GM21515 (cell line): ENCODE data around the gene ABHD17A.
"Not testable (repeated sequence)": the region's sequence is repeated elsewhere in the genome, so short reads cannot be mapped to it uniquely, and the experiment has no call there.

Experiments
- ATAC-seq: cut with Tn5 transposase; IDR thresholded peaks from one replicate; pipeline ENCODE4 v1.9.1; 2021; ENCODE audit not compliant: unreplicated experiment

ABHD17A gene

DNA sequence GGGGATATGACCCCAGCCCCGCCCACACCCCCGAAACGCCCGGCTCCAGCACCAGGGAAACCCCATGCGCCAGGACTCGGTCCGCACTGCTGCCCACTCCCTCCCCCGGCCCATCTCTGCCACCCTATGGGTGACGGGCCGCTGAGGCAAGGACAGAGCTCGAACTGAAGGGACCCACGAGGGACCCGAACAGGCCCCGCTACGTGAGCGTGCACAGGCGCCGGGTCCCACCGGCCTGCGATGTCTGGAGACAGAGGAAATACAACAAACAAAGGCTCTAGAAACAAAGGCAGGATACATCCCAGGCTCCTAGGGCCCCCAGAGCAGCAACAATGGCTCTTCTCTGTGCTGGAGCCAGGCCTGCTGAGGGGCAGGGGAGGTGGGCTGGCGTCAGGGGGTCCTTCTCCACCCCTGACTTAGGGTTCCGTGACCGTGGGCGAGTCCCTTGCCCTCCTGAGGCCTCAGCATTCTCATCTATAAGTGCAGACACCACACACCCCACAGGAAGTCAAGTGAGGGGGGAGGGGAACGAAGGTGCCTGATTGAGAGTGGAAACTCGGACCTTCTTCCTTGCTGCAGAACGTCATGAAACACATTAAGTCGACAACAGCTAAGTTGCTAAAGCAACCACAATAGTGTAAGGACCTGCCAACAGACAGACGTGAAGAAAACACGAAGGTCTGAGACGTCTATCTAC lies 3.1 kb downstream of the ABHD17A start:
- no peak for ATAC-seq

DNA sequence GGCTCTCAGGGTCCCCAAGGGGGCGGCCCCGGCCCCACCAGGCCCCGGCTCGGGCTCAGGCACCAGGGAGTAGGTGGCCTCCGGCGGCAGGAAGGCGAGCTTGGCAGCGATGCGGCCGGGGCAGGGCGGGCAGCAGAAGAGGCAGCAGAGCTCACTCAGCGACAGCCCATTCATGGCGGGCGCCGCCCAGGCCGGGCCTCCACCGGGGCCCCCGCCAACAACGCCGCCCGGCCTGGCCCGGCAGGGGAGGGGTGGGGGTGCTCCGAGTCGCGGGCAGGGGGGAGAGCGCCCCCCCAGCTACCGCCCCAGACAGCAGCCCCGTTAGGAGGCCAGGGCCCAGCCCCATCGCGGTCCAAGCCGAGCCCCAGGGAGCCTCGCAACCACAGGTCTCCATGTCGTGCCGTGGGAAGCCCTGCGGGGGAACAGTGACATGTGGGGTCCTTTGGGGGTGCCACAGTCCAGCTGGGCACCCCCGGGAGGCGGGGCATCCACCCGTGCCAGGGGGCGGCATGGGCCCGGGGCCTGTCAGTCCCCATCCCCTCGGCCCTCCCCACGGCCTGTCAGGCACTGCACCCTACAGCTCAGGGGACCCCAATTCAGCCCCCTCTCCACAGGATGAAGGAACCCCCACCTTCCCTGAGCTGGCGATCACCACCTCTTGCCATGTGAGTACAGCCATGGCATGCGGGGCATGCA lies 3.8 kb downstream of the ABHD17A start:
- ATAC-seq: not testable (repeated sequence)

DNA sequence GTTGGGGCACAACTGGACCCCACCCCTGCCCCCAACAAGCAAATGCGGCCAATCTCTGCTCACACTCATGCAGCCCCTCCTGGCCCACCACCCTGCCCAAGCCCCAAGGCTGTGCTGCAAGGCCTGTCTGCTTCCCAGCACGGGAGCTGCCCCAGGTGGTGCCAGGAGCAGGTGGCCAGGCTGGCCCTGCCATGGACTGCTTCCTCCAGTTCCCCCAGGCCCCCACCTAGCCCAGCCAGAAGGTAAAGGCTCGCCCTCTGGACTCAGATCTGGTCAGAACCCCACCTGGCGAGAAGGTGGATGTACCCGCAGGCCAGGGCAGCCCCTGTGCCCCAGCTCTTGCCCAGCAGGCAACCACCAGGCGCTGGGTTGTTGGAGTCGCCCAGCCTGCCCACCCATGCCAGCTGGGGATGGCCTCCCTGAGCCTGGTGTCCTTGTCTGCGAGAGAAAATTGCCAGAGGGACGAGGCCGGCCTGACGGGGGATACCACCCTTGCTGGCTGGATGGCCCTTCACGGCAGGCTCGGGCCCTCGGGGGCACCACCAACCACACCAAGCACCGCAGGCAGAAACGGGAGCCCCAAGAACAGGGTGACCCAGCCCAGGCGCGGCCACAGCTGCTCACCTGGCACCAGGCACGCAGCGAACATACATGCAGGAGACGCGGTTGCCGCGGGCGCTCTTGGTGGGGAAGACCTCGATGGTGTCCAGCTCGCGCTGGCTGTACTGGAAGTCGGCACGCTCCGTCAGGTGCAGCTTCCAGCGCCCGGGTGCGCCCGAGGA lies 4.5 kb downstream of the ABHD17A start:
- ATAC-seq: no peak

DNA sequence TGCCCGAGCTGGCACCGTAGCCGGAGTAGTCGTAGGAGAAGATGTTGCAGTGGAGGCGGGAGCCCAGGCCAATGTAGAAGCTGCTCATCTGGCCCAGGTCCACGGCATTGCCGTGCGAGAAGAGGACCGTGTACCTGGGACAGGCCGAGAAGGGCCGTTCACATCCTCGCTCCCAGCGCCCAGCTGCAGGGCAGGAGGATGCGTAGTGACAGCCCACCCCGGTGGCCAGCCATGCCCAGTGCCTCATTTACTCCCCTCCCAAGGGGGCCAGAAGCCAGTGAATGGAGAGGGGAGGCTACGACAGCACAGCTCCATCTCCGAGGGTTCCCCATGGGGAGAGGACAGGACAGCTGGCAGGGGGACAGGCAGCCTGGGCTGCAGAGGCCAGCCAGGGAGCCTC lies 5.3 kb downstream of the ABHD17A start:
- not testable (repeated sequence) for ATAC-seq

DNA sequence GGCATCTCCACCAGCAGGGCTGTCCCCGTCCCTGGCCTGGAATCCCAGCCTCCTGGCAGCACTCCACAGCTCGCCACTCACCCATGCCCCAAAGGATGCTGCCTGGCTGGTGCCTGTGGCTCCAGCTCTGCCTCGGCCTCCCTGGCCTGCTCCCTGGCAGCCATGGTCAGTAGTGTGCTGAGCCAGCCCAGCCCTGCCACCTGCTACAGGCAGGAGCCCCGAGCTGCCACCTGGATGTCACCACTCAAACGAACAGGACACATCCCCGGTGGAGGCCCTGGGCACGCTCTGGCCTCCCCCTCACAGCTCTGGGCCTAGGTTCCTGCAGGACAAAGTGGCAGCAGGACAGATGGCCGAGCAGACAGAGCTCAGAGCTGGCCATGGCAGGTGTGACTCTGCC lies 6.7 kb downstream of the ABHD17A start:
- ATAC-seq: not testable (repeated sequence)

DNA sequence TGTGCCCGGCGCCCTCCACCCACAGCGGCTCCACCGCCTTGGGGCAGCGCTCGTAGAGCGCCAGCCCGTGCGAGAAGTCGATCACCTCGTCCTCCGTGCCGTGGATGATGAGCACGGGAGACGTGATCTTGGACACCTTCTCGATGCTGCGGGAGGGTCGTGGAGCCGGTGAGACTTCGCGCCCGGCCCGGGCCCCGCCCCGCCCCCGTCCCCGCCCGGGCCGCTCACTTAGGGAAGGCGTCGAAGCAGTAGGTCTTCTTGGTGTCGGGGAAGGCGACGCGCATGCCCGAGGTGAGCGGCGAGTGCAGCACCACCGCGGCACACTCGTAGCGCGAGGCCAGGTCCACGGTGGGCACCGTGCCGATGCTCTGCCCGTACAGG lies 8.0 kb downstream of the ABHD17A start:
- not testable (repeated sequence) for ATAC-seq

DNA sequence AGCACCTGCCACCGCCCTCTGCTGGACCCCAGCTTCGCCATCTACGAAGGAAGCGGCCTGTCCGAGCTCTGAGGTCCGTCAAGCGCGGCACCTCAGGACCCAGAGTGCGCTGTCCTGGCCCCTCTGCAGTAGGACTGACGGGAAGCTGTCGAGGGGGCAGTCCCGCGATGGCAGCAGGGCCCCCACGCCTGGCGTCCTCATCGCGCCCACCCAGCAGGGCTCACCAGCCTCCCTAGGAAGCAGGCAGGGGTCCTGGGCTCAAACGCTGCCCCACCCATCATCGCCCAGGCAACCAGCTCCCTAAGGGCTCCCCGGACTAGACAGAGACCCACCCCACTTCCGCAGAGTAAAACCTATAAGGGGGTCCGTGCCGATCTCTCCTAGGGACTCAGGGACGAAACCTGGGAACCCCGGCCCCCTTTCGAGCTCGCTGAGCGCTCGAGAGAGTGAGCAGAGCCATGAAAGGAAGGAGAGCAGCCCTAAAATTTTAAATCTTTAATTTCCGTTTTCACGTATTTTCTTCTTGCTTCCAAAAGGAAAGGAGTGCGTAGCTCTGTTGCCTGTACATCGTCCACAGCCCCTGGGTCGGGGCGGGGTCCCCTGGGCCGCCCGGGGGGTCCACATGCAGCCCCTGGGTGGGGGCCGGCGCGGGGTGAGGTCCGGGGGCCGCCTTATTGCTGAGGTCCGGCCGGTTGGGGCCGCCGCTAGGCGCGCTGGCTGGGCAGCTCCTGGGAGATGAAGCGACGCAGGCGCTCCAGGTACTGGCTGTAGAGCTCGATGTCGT lies 8.6 kb downstream of the ABHD17A start:
- ATAC-seq: not testable (repeated sequence)

DNA sequence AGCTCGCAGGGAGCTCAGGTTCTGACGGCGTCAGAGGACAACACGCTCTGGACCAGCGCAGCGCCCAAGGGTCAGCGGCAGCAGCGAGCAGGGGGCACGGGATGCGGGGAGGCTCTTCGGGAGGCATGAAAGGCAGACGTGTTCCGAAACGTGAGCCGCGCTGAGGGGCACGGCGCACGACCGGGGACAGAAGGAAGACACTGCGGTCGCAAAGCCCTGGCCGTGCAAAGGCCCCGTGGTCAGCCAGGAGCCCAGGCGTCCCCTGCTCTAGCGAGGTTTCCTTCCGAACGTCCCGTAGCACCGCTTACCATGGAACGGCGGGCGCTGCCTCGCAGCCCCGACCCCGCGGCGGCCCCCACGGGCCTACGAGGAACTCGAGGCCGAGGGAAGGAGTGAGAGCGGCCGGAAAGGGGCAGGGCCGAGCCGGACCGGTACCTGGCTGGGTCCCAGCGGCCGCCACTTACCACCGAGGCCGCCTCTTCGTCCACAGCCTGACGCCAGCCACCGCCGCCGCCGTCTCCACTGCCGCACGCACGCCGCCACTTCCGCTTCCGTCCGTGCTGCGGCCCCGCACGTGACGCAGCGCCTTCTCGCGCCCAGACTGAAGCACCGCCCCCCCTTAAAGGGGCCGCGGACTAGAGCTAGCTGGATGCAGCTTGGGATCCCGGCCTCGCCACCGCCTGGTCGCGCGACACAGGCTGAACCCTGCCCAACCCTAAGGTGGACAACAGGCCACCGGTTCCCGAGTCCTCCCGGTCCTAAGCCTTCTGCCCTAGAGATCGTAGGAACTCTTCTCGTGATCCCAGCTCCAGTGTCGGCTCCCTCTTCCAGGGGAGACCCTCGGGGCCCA lies 9.4 kb downstream of the ABHD17A start:
- ATAC-seq: peak; percentile 74

DNA sequence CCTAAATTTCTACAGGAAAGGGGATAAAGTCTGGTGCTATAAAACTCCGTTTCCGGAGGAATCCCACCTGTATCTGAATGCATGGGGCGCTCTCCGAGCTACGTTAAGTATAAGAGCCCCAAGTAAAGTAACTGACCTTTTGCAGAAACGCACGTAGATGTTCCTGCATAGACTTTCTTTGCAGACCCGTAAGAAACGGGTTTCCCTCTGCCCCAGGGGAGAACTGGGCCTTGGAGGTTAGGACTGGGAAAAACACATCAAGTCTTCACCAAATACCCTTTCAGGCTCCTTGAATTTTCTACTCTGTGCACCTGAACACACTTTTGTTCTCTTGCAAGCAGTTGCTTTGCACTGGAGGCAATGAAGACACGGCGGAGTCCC lies 10.0 kb downstream of the ABHD17A start:
- ATAC-seq: not testable (repeated sequence)

DNA sequence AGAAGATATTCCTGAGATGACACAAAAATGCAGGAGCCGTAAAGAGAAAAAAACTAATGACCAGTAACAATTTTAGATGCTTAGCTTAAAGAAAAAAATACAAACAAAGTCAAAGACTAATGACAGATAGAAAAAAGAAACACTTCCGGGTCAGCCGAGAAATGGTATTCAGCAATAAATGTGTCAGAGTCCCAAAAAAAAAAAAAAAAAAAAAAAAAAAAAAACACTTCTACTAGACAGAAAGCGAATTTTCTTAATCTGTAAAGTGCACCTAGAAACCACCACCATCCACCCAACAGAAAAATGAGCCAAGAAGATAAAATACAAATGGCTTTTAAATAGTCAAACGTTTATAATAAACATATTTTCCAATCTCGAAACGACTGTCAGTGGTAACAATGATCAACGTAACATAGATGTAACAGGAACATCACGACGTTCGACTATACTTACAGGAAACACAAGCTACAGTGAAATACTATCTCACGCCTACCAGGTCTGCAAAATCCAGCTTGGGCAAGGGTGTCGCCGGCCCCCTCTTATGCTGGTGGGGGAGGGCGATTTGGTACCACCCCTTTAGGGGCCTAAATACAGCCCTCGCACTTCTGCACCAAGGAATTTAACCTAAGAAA lies 10.6 kb downstream of the ABHD17A start:
- no peak for ATAC-seq

DNA sequence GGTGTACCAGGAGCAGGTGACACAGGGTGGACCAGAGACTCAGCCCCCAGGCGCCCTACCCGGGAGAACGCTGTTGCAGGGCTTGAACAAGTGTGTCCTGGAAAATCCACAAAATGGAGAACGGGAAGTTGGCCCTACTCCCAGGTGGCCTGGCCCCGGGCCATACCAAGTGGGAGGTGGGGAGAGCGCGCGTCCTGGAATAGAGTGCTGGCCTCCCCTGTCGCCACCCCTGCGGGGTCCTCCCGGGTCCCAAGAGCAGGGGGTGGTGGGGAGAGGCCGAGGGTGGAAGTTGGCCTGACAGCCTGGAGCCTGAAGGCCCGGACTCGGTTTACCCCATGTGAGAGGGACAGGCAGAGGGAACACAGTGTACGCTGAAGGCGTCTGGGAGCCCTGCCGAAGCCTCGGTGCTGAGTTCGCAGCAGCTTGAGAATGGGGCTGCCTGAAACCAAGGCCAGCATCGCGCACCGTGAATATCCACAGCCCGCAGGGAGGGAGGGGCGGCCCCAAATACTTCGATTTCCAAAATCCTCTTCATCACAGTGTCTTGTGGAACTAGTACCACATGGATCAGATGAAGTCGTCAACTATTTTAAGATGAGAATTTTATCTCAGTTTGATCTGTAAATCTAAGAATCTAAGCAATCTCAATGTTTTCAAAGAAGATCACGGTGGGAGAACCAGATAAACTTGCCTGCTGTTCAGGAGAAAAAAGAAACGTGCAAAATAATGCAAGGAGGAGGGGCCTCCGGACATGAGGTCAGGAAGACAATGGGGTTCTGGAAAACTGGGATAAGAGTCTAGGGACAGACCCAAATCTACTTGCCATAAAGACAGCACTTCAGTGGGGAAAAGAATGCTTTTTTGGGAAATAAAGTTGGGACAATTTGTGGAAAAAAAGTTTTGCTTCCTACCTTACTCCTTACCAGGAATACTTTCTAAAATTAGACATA lies 11.5 kb downstream of the ABHD17A start:
- no peak for ATAC-seq

DNA sequence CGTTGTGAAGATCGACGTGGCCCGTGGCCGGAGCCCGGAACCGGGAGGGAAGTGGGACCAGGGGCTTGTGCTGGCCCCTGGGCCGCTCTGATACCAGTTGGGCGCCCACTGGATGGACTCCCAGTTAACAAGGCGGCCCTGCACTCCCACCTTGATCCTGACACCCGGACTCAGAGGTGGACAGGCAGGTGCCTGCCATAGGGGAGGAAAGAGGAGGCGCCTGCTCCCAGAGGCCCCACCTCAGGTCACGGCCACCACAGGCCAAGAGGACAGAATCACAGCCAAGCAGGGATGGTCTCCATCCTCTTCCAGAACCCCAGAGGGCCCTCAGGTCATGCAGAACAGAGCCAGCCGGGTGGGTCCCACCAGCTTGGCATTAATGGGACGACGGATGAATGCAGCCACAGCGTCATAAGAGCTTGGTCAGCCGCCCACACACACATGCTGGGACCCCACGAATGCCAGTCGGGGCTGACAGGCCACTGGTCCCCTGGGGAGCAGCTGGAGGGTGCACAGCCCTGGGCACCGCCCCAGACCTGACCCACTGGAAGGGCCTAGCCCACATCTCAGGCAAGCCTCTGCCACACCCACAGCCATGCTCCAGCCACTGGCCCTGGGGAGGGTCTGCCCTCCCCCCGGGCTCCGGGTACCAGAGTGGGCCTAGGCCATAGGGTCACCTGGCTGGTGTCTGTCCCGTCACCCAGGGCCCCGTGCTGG lies 12.3 kb downstream of the ABHD17A start:
- ATAC-seq: no peak

DNA sequence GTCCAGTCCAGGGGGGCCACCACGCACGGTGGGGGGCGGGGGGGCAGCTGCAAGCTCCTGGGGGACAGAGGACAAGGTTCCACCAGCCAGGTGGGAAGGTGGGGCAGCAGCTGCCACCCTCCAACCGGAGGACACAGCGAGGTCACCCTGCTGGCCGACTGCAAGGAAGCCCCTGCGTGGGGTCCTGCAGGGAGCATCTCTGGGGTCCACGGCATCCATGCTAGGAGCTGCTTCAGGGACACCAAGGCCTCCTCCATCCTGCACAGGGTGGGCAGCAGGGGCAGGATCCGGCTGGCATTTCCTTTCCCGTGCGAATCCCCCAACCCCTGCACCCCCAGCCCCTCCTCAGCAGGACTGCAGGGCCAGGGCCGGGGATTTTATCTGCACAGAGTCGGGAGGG lies 13.7 kb downstream of the ABHD17A start:
- no peak for ATAC-seq

DNA sequence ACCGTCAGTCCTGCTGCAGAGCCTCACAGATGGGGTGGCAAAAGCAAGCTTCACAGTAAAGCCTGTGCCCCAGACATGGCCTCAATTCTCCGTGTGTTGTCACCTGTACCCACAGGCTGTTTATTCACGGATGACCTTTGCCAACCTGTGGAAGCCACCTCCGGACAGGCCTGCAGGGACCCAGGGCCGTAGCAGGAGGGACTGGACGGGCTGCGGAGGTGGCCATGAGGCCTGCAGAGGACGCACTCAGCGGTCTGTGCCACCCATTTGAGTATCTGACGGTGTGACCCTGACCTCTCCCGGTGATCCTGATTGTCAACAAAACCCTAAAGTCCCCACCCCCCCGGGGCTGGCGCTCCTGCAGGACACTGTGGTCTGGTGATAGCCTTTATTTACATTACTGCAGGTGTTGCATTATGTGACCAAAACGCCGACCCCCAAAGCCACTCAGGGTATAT lies 14.1 kb downstream of the ABHD17A start:
- ATAC-seq: no peak

DNA sequence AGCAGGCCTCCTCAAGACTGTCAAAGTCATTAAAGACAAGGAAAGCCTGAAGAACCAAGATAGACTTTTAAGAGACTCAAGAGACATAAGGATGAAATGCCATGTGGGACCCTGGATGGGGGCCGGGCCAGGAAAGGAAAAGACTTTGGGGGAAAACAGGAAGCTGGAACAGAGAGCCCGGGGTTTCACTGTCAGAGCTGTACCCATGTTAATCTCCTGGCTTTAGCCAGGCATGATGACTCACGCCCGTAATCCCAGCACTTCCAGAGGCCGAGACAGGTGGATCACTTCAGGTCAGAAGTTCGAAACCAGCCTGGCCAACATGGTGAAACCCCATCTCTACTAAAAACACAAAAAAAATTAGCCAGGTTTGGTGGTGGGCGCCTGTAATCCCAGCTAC lies 16.3 kb downstream of the ABHD17A start:
- ATAC-seq: no peak

DNA sequence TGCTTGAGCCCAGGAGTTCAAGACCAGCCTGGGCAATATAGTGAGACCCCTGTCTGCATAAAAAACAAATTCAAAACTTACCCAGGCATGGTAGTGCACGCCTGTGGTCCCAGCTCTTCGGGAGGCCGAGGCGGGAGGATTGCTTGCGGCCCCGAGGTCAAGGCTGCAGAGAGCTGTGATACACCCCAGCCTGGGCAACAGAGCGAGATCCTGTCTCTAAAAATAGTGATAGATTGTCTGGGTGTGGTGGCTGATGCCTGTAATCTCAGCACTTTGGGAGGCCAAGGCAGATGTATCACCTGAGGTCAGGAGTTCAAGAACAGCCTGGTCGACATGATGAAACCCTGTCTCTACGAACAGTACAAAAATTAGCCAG lies 18.0 kb downstream of the ABHD17A start:
- no peak for ATAC-seq

DNA sequence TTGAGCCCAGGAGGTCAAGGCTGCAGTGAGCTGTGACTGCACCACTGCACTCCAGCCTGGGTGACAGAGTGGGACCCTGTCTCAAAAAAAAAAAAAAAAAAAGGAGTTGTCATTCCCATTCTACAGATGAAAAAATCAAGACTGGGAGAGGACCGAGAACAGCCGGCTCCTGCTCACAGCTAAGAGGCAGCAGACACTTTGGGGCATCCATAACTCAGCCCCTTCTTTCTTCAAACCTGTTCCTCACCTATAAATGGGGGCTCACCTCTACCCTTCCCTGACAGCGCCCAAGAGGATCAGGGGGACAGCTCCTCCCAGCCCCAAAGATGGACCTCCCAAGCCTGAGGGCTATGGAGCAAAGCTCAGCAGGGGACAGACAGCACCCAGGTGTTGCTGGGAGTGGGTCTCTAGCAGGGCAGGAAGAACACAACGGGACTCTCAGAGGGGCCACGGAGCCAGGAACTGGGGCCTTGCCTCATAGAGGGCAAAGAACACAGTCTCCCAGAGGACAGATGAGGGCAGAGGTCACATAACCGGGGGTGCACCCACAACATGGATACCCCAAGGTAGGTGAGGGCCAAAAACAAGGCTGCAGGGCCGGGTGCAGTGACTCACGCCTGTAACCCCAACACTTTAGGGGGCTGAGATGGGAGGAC lies 18.5 kb downstream of the ABHD17A start:
- no peak for ATAC-seq
